WTC11 (cell line): ENCODE results near the gene TATDN2. TPM values are rescaled to one million over a fixed set of nuclear protein-coding genes. Genes with fewer than 3 reads are reported as not detected.

Experiments used
- ATAC-seq: fragments of 200-7000 bp; cut with Tn5 transposase; 2 replicates; pipeline ENCODE4 v1.10.0; 2021; ENCODE audit warnings: mild to moderate bottlenecking, moderate library complexity
- CTCF ChIA-PET: fragments of 300-600 bp; sonication (Branson Sonifier 250); formaldehyde crosslinking; loops from one replicate; lab custom pipeline; 2021; ENCODE audit warnings: antibody characterized with exemption; lab: Charles Lee
- POLR2A ChIA-PET: fragments of 350-600 bp; sonication (Branson Sonifier 250); formaldehyde crosslinking; loops from one replicate; lab custom pipeline; 2021; ENCODE audit warnings: antibody characterized with exemption; lab: Charles Lee
- DNase-seq: peaks from one replicate; pipeline ENCODE4 v3.0.0; 2021; ENCODE audit warnings: low spot score
- H3K27ac Mint-ChIP-seq: 2 replicates; pipeline ENCODE4 v1.8.0; 2021; ENCODE audit warnings: mixed read lengths
- H3K27me3 Mint-ChIP-seq: 2 replicates; pipeline ENCODE4 v1.8.0; 2021; ENCODE audit warnings: low read depth, mild to moderate bottlenecking, moderate library complexity, mixed read lengths
- H3K36me3 Mint-ChIP-seq: 2 replicates; pipeline ENCODE4 v1.8.0; 2021; ENCODE audit warnings: mixed read lengths
- H3K4me1 Mint-ChIP-seq: 2 replicates; pipeline ENCODE4 v1.8.0; 2022; ENCODE audit warnings: mixed read lengths
- H3K4me3 Mint-ChIP-seq: 2 replicates; pipeline ENCODE4 v1.8.0; 2021; ENCODE audit warnings: mild to moderate bottlenecking, moderate library complexity, mixed read lengths
- H3K9me3 Mint-ChIP-seq: 2 replicates; pipeline ENCODE4 v1.8.0; 2021; ENCODE audit warnings: mixed read lengths
- AFF4 ChIP-seq: sonication (generic); formaldehyde crosslinking; IDR thresholded peaks from 2 replicates; pipeline ENCODE4 v1.8.1; 2023; ENCODE audit warnings: mild to moderate bottlenecking, missing genetic modification reagents, borderline replicate concordance
- GABPB1 ChIP-seq: sonication (generic); formaldehyde crosslinking; IDR thresholded peaks from 2 replicates; pipeline ENCODE4 v1.8.1; 2023; ENCODE audit warnings: mild to moderate bottlenecking, missing genetic modification reagents
- GTF2I ChIP-seq: fragments of 250-450 bp; sonication (Bioruptor Pico); conservative IDR thresholded peaks from 2 replicates; pipeline ENCODE4 v1.4.0; 2021; ENCODE audit warnings: mild to moderate bottlenecking
- HMGXB4 ChIP-seq: sonication (generic); formaldehyde crosslinking; IDR thresholded peaks from 2 replicates; pipeline ENCODE4 v1.8.1; 2023; ENCODE audit warnings: mild to moderate bottlenecking, moderate library complexity, missing genetic modification reagents
- IRF1 ChIP-seq: sonication (generic); formaldehyde crosslinking; IDR thresholded peaks from 2 replicates; pipeline ENCODE4 v1.8.0; 2023; ENCODE audit warnings: missing genetic modification reagents
- KAT7 ChIP-seq: sonication (generic); formaldehyde crosslinking; IDR thresholded peaks from 2 replicates; pipeline ENCODE4 v1.8.1; 2023; ENCODE audit warnings: missing genetic modification reagents, mild to moderate bottlenecking, borderline replicate concordance
- MXD4 ChIP-seq: fragments of 250-450 bp; sonication (Bioruptor Pico); IDR thresholded peaks from 2 replicates; pipeline ENCODE4 v1.8.0; 2021; ENCODE audit warnings: mild to moderate bottlenecking, moderate library complexity, borderline replicate concordance
- NFATC4 ChIP-seq: fragments of 250-450 bp; sonication (Bioruptor Pico); IDR thresholded peaks from 2 replicates; pipeline ENCODE4 v1.9.0; 2021; ENCODE audit warnings: mild to moderate bottlenecking
- NR3C1 ChIP-seq: sonication (generic); formaldehyde crosslinking; conservative IDR thresholded peaks from 2 replicates; pipeline ENCODE4 v1.8.1; 2023; ENCODE audit warnings: low read depth, mild to moderate bottlenecking, missing genetic modification reagents
- OVOL2 ChIP-seq: fragments of 250-450 bp; sonication (Bioruptor Pico); IDR thresholded peaks from 2 replicates; pipeline ENCODE4 v1.9.0; 2021; ENCODE audit warnings: mild to moderate bottlenecking, borderline replicate concordance
- SMAD4 ChIP-seq: sonication (generic); formaldehyde crosslinking; IDR thresholded peaks from 2 replicates; pipeline ENCODE4 v1.8.0; 2022; ENCODE audit warnings: mild to moderate bottlenecking, missing genetic modification reagents
- SOX15 ChIP-seq: fragments of 250-450 bp; sonication (Bioruptor Pico); IDR thresholded peaks from 2 replicates; pipeline ENCODE4 v1.9.0; 2021; ENCODE audit warnings: mild to moderate bottlenecking
- STAT6 ChIP-seq: sonication (generic); formaldehyde crosslinking; conservative IDR thresholded peaks from 2 replicates; pipeline ENCODE4 v1.8.1; 2023; ENCODE audit warnings: mild to moderate bottlenecking, low read depth, missing genetic modification reagents, moderate library complexity
- TP53 ChIP-seq: sonication (generic); formaldehyde crosslinking; IDR thresholded peaks from 2 replicates; pipeline ENCODE4 v1.8.1; 2023; ENCODE audit warnings: mild to moderate bottlenecking, missing genetic modification reagents
- ZNF232 ChIP-seq: sonication (generic); formaldehyde crosslinking; IDR thresholded peaks from 2 replicates; pipeline ENCODE4 v1.8.0; 2022; ENCODE audit warnings: mild to moderate bottlenecking, missing genetic modification reagents
- ZNF281 ChIP-seq: sonication (generic); formaldehyde crosslinking; IDR thresholded peaks from 2 replicates; pipeline ENCODE4 v1.8.0; 2023; ENCODE audit warnings: mild to moderate bottlenecking, missing genetic modification reagents
- ZNF425 ChIP-seq: fragments of 250-450 bp; sonication (Bioruptor Pico); conservative IDR thresholded peaks from 2 replicates; pipeline ENCODE4 v1.9.0; 2021; ENCODE audit warnings: mild to moderate bottlenecking
- total RNA-seq: library from RNA; stranded (reverse); gene quantifications from 3 replicates; pipeline ENCODE4 v1.2.3, GENCODE V29; 2021

Gene TATDN2
- total RNA-seq, 1 experiment from 2014 or later, result 31.7 TPM

- peaks cover 9% of the 10 kb centered on the region for H3K4me1 Mint-ChIP-seq
- ChIA-PET CTCF (interaction anchor here (1.9 kb wide), 1 partner anchor 20 kb away, joined by 8 read pairs; no protein-coding TSS in a partner anchor), POLR2A (no interaction called here)
- TF ChIP-seq MXD4, result no peak
- no peak for TF ChIP-seq SOX15 (CRISPR knock-in tag)
- TF ChIP-seq TP53 (CRISPR knock-in tag), result no peak
- no peak for TF ChIP-seq ZNF281
- no peak for TF ChIP-seq HMGXB4
- no peak for TF ChIP-seq IRF1 (CRISPR knock-in tag)
- TF ChIP-seq OVOL2, result no peak
- TF ChIP-seq NR3C1, result no peak
- TF ChIP-seq KAT7 (CRISPR knock-in tag), result no peak
- TF ChIP-seq AFF4 (CRISPR knock-in tag), result no peak
- no peak for TF ChIP-seq STAT6 (CRISPR knock-in tag)
- no peak for TF ChIP-seq NFATC4 (CRISPR knock-in tag)
- TF ChIP-seq ZNF232 (CRISPR knock-in tag), result no peak
- TF ChIP-seq ZNF425 (CRISPR knock-in tag), result no peak
- no peak for TF ChIP-seq GTF2I (CRISPR knock-in tag)
- no peak for TF ChIP-seq GABPB1 (CRISPR knock-in tag)
- no peak for TF ChIP-seq SMAD4 (CRISPR knock-in tag)
- ATAC-seq, result no peak
- no peaks in the 10 kb centered on the region for H3K27me3 Mint-ChIP-seq
- no peak overlapping the region for H3K4me3 Mint-ChIP-seq
- no peak for DNase-seq
- H3K27ac Mint-ChIP-seq, result no peak overlapping the region
- H3K9me3 Mint-ChIP-seq, result no peaks in the 10 kb centered on the region
- peaks cover 21% of the 10 kb centered on the region for H3K36me3 Mint-ChIP-seq
Measured at GRCh38 chr3:10283638-10284037, 35.4 kb downstream of the TATDN2 start.
